ENCODE data around the gene TDP2. TPM values are rescaled to one million over a fixed set of nuclear protein-coding genes. Genes with fewer than 3 reads are reported as not detected.

TDP2 gene
- total RNA-seq, 1 experiment from 2014 or later: 71.7 TPM

- Mint-ChIP-seq H3K27me3 (ENCODE audit: unreplicated experiment) (no peaks in the 10 kb centered on the region), H3K27ac (ENCODE audit: unreplicated experiment) (no peak overlapping the region), H3K36me3 (ENCODE audit: insufficient read depth, unreplicated experiment) (no peaks in the 10 kb centered on the region), H3K4me1 (ENCODE audit: low read depth, unreplicated experiment) (no peaks in the 10 kb centered on the region), H3K4me3 (ENCODE audit: low read depth, unreplicated experiment) (no peak overlapping the region), H3K9me3 (ENCODE audit: low read depth, unreplicated experiment) (peaks cover 3% of the 10 kb centered on the region)
- intact Hi-C loops (cut with micrococcal nuclease; ENCODE audit: unreplicated experiment): no loop called here
- CTCF ChIA-PET: no interaction called here
- no peak for DNase-seq
- TF ChIP-seq, protein P1, sequence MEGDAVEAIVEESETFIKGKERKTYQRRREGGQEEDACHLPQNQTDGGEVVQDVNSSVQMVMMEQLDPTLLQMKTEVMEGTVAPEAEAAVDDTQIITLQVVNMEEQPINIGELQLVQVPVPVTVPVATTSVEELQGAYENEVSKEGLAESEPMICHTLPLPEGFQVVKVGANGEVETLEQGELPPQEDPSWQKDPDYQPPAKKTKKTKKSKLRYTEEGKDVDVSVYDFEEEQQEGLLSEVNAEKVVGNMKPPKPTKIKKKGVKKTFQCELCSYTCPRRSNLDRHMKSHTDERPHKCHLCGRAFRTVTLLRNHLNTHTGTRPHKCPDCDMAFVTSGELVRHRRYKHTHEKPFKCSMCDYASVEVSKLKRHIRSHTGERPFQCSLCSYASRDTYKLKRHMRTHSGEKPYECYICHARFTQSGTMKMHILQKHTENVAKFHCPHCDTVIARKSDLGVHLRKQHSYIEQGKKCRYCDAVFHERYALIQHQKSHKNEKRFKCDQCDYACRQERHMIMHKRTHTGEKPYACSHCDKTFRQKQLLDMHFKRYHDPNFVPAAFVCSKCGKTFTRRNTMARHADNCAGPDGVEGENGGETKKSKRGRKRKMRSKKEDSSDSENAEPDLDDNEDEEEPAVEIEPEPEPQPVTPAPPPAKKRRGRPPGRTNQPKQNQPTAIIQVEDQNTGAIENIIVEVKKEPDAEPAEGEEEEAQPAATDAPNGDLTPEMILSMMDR (IDR thresholded peaks at IDR 0.05; ENCODE audit: unreplicated experiment): no peak
- no TSS peak for BruUV-seq (replicated peaks)
Observed at GRCh38 chr6:24632573-24632972, 34.1 kb downstream of the TDP2 start.

GRCh38 chr6:24631671-24632070 lies 35.0 kb downstream of the TDP2 start:
- peaks cover 3% of the 10 kb centered on the region for H3K9me3 Mint-ChIP-seq (ENCODE audit: low read depth, unreplicated experiment)
- no peak overlapping the region for H3K27ac Mint-ChIP-seq (ENCODE audit: unreplicated experiment)
- CTCF ChIA-PET: no interaction called here
- no peak overlapping the region for H3K4me3 Mint-ChIP-seq (ENCODE audit: low read depth, unreplicated experiment)
- H3K27me3 Mint-ChIP-seq (ENCODE audit: unreplicated experiment): no peaks in the 10 kb centered on the region
- intact Hi-C loops (cut with micrococcal nuclease; ENCODE audit: unreplicated experiment): no loop called here
- H3K36me3 Mint-ChIP-seq (ENCODE audit: insufficient read depth, unreplicated experiment): no peaks in the 10 kb centered on the region
- no peaks in the 10 kb centered on the region for H3K4me1 Mint-ChIP-seq (ENCODE audit: low read depth, unreplicated experiment)
- no TSS peak for BruUV-seq (replicated peaks)
- DNase-seq: no peak
- TF ChIP-seq, protein P1 (IDR thresholded peaks at IDR 0.05; ENCODE audit: unreplicated experiment): no peak

DNA sequence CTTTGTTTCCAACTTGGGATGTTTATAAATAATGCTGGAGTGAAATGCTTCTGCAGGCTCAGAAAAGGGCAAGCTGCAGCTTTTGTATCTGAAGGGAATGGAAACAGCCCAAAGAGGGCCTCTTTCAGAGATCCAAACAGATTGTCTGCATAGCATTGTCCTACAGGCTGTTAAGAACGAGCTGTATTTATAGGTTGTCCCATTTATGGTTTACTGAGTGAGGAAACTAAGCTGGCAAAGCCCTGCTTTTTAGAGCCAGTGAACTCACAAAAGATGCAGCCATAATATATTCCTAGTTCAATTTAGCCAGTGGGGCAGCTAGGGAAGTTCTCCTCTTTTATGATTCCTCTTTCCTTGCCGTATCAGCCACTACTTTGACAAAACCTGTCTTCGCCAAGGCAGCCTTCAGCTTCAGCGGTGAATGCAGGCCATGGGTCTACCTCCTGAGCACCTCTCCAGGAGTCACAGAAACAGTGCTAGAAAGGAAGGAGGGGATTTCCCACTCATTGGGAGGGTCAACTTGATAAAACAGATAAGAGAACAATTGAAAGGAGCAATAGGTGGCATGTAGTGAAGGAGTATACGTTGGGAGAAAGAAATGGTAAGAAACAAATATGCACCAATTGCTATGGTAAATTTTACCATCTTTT lies 35.7 kb downstream of the TDP2 start:
- BruUV-seq (replicated peaks): no TSS peak
- TF ChIP-seq, protein P1 (IDR thresholded peaks at IDR 0.05; ENCODE audit: unreplicated experiment): no peak
- Mint-ChIP-seq H3K4me3 (ENCODE audit: low read depth, unreplicated experiment) (no peak overlapping the region), H3K36me3 (ENCODE audit: insufficient read depth, unreplicated experiment) (no peaks in the 10 kb centered on the region), H3K27me3 (ENCODE audit: unreplicated experiment) (no peaks in the 10 kb centered on the region), H3K9me3 (ENCODE audit: low read depth, unreplicated experiment) (no peaks in the 10 kb centered on the region), H3K27ac (ENCODE audit: unreplicated experiment) (no peak overlapping the region), H3K4me1 (ENCODE audit: low read depth, unreplicated experiment) (no peaks in the 10 kb centered on the region)
- intact Hi-C loops (cut with micrococcal nuclease; ENCODE audit: unreplicated experiment): no loop called here
- CTCF ChIA-PET: no interaction called here
- no peak for DNase-seq

DNA sequence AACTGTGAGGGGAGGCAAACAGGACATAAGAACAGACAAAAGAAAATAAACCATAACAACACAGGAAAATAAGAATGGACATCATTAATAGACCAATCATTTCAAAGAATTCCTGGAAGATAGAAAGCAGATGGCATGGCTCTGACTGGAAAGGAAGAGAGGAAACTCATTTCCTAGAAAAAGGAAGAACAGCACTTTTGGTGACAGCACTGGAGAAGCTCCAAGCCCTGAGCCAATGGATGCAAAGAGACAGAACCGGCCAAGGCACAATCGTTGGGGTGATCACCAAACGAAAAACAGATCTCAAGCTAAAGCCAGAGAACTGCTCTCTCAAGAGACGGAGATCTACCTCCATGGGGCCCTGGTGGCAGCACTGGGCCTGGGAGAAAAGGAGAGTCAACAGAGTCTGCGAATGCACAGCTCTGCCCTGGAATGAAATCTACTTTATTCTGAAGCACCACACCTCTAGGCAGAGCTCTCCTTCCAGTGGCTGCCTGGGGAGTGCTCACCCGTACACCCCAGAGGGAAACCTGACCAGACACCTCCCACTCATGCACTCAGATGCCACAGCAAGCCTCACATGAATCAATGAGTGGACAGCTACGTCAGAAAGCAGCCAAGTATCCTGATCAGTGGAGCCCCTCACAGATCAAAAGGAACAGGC lies 44.9 kb downstream of the TDP2 start:
- TF ChIP-seq, protein P1 (IDR thresholded peaks at IDR 0.05; ENCODE audit: unreplicated experiment): no peak
- CTCF ChIA-PET: interaction anchor here (0.7 to 0.9 kb wide), 2 partner anchors 9 to 1104 kb away, joined by 4 to 6 read pairs; no protein-coding TSS in a partner anchor
- Mint-ChIP-seq H3K36me3 (ENCODE audit: insufficient read depth, unreplicated experiment) (no peaks in the 10 kb centered on the region), H3K9me3 (ENCODE audit: low read depth, unreplicated experiment) (no peaks in the 10 kb centered on the region), H3K27me3 (ENCODE audit: unreplicated experiment) (no peaks in the 10 kb centered on the region), H3K4me3 (ENCODE audit: low read depth, unreplicated experiment) (no peak overlapping the region), H3K27ac (ENCODE audit: unreplicated experiment) (no peak overlapping the region), H3K4me1 (ENCODE audit: low read depth, unreplicated experiment) (no peaks in the 10 kb centered on the region)
- no peak for DNase-seq
- no TSS peak for BruUV-seq (replicated peaks)
- intact Hi-C loops (cut with micrococcal nuclease; ENCODE audit: unreplicated experiment): no loop called here
